DOHH2 (cell line): ENCODE measurements around the gene TMEM266.

Experiments used
- H3F3A ChIP-seq: fragments of 200-600 bp; sonication (generic), shearing (Covaris generic); 2 replicates; pipeline ENCODE4 v1.6.0; 2016; ENCODE audit warnings: antibody characterized with exemption, mild to moderate bottlenecking; ENCODE audit not compliant: control insufficient read depth, insufficient read depth
- H3K27ac ChIP-seq: fragments of 200-600 bp; sonication (generic); 2 replicates; pipeline ENCODE4 v1.5.1; 2014; ENCODE audit warnings: low read depth, mild to moderate bottlenecking, low read length, moderate library complexity
- H3K27me3 ChIP-seq: fragments of 200-600 bp; sonication (generic); 2 replicates; pipeline ENCODE4 v1.6.1; 2014; ENCODE audit warnings: mild to moderate bottlenecking, low read length, mixed read lengths; ENCODE audit not compliant: control insufficient read depth
- H3K36me3 ChIP-seq: fragments of 200-600 bp; sonication (generic); 2 replicates; pipeline ENCODE4 v1.6.1; 2014; ENCODE audit warnings: mild to moderate bottlenecking, low read length, moderate library complexity, mixed read lengths; ENCODE audit not compliant: control insufficient read depth
- H3K4me1 ChIP-seq: fragments of 200-600 bp; sonication (generic); 2 replicates; pipeline ENCODE4 v1.6.1; 2014; ENCODE audit warnings: mild to moderate bottlenecking, low read length, mixed read lengths; ENCODE audit not compliant: control insufficient read depth
- H3K4me2 ChIP-seq: fragments of 200-600 bp; sonication (generic); 2 replicates; pipeline ENCODE4 v1.6.0; 2014; ENCODE audit warnings: mild to moderate bottlenecking, low read length, moderate library complexity
- H3K4me3 ChIP-seq: fragments of 200-600 bp; sonication (generic); 2 replicates; pipeline ENCODE4 v1.5.1; 2014; ENCODE audit warnings: mild to moderate bottlenecking, low read length, mixed read lengths
- H3K79me2 ChIP-seq: fragments of 200-600 bp; sonication (generic); 2 replicates; pipeline ENCODE4 v1.6.1; 2014; ENCODE audit warnings: mild to moderate bottlenecking, low read length, mixed read lengths; ENCODE audit not compliant: control insufficient read depth
- H3K9me2 ChIP-seq: fragments of 200-600 bp; sonication (generic); replicated peaks from 2 replicates; pipeline ENCODE4 v1.6.1; 2014; ENCODE audit warnings: mild to moderate bottlenecking, low read length, mixed read lengths; ENCODE audit not compliant: control insufficient read depth
- H3K9me3 ChIP-seq: fragments of 200-600 bp; sonication (generic); 2 replicates; pipeline ENCODE4 v1.6.1; 2014; ENCODE audit warnings: antibody characterized with exemption, low read length, mixed read lengths; ENCODE audit not compliant: control insufficient read depth, insufficient read depth
- H4K20me1 ChIP-seq: fragments of 200-600 bp; sonication (generic); 2 replicates; pipeline ENCODE4 v1.6.0; 2014; ENCODE audit warnings: low read depth, mild to moderate bottlenecking, antibody characterized with exemption, low read length, moderate library complexity; ENCODE audit not compliant: control insufficient read depth, insufficient read depth
- CTCF ChIP-seq: fragments of 200-600 bp; sonication (generic); IDR thresholded peaks from one replicate; pipeline ENCODE4 v1.5.1; 2014; ENCODE audit warnings: antibody characterized with exemption, mild to moderate bottlenecking, low read depth, low read length; ENCODE audit not compliant: poor library complexity, severe bottlenecking
- EZH2phosphoT487 ChIP-seq: fragments of 200-600 bp; sonication (generic); IDR thresholded peaks from 2 replicates; pipeline ENCODE4 v1.6.1; 2017; ENCODE audit warnings: borderline replicate concordance, mild to moderate bottlenecking, antibody characterized with exemption, low read length, moderate library complexity, mixed read lengths

Gene TMEM266

GRCh38 chr15:76222159-76222558 is 162.4 kb downstream of the TMEM266 start:
- Histone ChIP-seq H3K4me1 (no peaks in the 10 kb centered on the region), H3K4me2 (no peak overlapping the region), H3K36me3 (peaks cover 16% of the 10 kb centered on the region), H3K4me3 (no peak overlapping the region), H3K27me3 (no peaks in the 10 kb centered on the region), H3F3A (no peaks in the 10 kb centered on the region), H4K20me1 (no peaks in the 10 kb centered on the region), H3K27ac (no peak overlapping the region), H3K79me2 (no peaks in the 10 kb centered on the region), H3K9me3 (no peaks in the 10 kb centered on the region), H3K9me2 (no peaks in the 10 kb centered on the region)
- TF ChIP-seq EZH2phosphoT487 (no peak), CTCF (no peak)

GRCh38 chr15:76223521-76223920 is 163.7 kb downstream of the TMEM266 start:
- no peaks in the 10 kb centered on the region for H3F3A ChIP-seq
- no peaks in the 10 kb centered on the region for H3K79me2 ChIP-seq
- H3K9me2 ChIP-seq, result no peaks in the 10 kb centered on the region
- no peaks in the 10 kb centered on the region for H4K20me1 ChIP-seq
- H3K36me3 ChIP-seq, result peaks cover 10% of the 10 kb centered on the region
- H3K27me3 ChIP-seq, result no peaks in the 10 kb centered on the region
- no peaks in the 10 kb centered on the region for H3K9me3 ChIP-seq
- no peak overlapping the region for H3K27ac ChIP-seq
- no peak for TF ChIP-seq CTCF
- TF ChIP-seq EZH2phosphoT487, result no peak
- no peaks in the 10 kb centered on the region for H3K4me1 ChIP-seq
- no peak overlapping the region for H3K4me3 ChIP-seq
- H3K4me2 ChIP-seq, result no peak overlapping the region

GRCh38 chr15:76229266-76229665 is 169.5 kb downstream of the TMEM266 start:
- Histone ChIP-seq H3K36me3 (peaks cover 16% of the 10 kb centered on the region), H3K79me2 (no peaks in the 10 kb centered on the region), H3K4me2 (no peak overlapping the region), H3K9me3 (no peaks in the 10 kb centered on the region), H3K27ac (no peak overlapping the region), H3K27me3 (no peaks in the 10 kb centered on the region), H3K9me2 (no peaks in the 10 kb centered on the region), H3K4me3 (no peak overlapping the region), H4K20me1 (no peaks in the 10 kb centered on the region), H3K4me1 (no peaks in the 10 kb centered on the region), H3F3A (no peaks in the 10 kb centered on the region)
- TF ChIP-seq EZH2phosphoT487 (no peak), CTCF (no peak)
